Astrocyte (in vitro differentiated cells and primary cell): ENCODE data around the gene KDM4B. TPM values are rescaled to one million over a fixed set of nuclear protein-coding genes. Genes with fewer than 3 reads are reported as not detected.

Source experiments
- DNase-seq: peaks from one replicate; pipeline ENCODE4 v3.0.0-alpha.2; 2010; ENCODE audit warnings: low read depth
- FAIRE-seq: peaks from 2 replicates; lab custom pipeline; 2011; peaks lifted over from hg19 to GRCh38; lab: Jason Lieb, UNC
- H2AFZ ChIP-seq: 2 replicates; pipeline ENCODE4 v1.6.0; 2012; ENCODE audit warnings: low read depth, low read length, inconsistent platforms
- H3K27ac ChIP-seq: 2 replicates; pipeline ENCODE4 v1.5.1; 2011; ENCODE audit warnings: low read depth, low read length, inconsistent platforms
- H3K27me3 ChIP-seq: 2 replicates; pipeline ENCODE4 v1.6.0; 2011; ENCODE audit warnings: low read length, inconsistent platforms; ENCODE audit not compliant: insufficient read depth
- H3K36me3 ChIP-seq: 2 replicates; pipeline ENCODE4 v1.5.1; 2011; ENCODE audit warnings: low read length, inconsistent platforms; ENCODE audit not compliant: insufficient read depth
- H3K4me1 ChIP-seq: 2 replicates; pipeline ENCODE4 v1.5.1; 2011; ENCODE audit warnings: low read length, inconsistent platforms; ENCODE audit not compliant: insufficient read depth
- H3K4me2 ChIP-seq: 2 replicates; pipeline ENCODE4 v1.6.0; 2012; ENCODE audit warnings: low read length, inconsistent platforms
- H3K4me3 ChIP-seq: 2 replicates; pipeline ENCODE4 v1.5.1; 2011; ENCODE audit warnings: low read depth, mild to moderate bottlenecking, low read length, inconsistent platforms; ENCODE audit not compliant: insufficient read depth
- H3K79me2 ChIP-seq: 2 replicates; pipeline ENCODE4 v1.6.0; 2012; ENCODE audit warnings: mild to moderate bottlenecking, low read length, inconsistent platforms; ENCODE audit not compliant: insufficient read depth
- H3K9ac ChIP-seq: 2 replicates; pipeline ENCODE4 v1.6.0; 2012; ENCODE audit warnings: mild to moderate bottlenecking, low read length, inconsistent platforms
- H3K9me3 ChIP-seq: 2 replicates; pipeline ENCODE4 v1.5.1; 2012; ENCODE audit warnings: low read depth, mild to moderate bottlenecking, low read length, inconsistent platforms; ENCODE audit not compliant: insufficient read depth
- H4K20me1 ChIP-seq: 2 replicates; pipeline ENCODE4 v1.6.0; 2012; ENCODE audit warnings: low read length, inconsistent platforms; ENCODE audit not compliant: insufficient read depth
- H3K27ac Mint-ChIP-seq: one replicate; pipeline ENCODE4 v1.8.0; 2021; ENCODE audit warnings: mild to moderate bottlenecking, mixed read lengths; ENCODE audit not compliant: unreplicated experiment
- H3K27me3 Mint-ChIP-seq: one replicate; pipeline ENCODE4 v1.8.0; 2021; ENCODE audit warnings: low read depth, mixed read lengths; ENCODE audit not compliant: unreplicated experiment
- H3K36me3 Mint-ChIP-seq: one replicate; pipeline ENCODE4 v1.8.0; 2021; ENCODE audit warnings: low read depth, mixed read lengths; ENCODE audit not compliant: unreplicated experiment
- H3K4me1 Mint-ChIP-seq: one replicate; pipeline ENCODE4 v1.8.0; 2021; ENCODE audit warnings: low read depth, mixed read lengths; ENCODE audit not compliant: unreplicated experiment
- H3K4me3 Mint-ChIP-seq: one replicate; pipeline ENCODE4 v1.8.0; 2021; ENCODE audit warnings: mild to moderate bottlenecking, moderate library complexity, mixed read lengths; ENCODE audit not compliant: unreplicated experiment
- H3K9me3 Mint-ChIP-seq: one replicate; pipeline ENCODE4 v1.8.0; 2021; ENCODE audit warnings: mild to moderate bottlenecking, mixed read lengths; ENCODE audit not compliant: unreplicated experiment
- EZH2 ChIP-seq: IDR thresholded peaks from 2 replicates; pipeline ENCODE4 v1.6.1; 2012; ENCODE audit warnings: mild to moderate bottlenecking, low read length, inconsistent platforms; ENCODE audit not compliant: insufficient read depth
- total RNA-seq: library from RNA; stranded (reverse); gene quantifications from 2 replicates; pipeline ENCODE4 v1.2.1, GENCODE V29; 2021
- TF ChIP-seq, protein P1 (sequence below): IDR thresholded peaks from 2 replicates; pipeline ENCODE4 v1.5.1; 2011; ENCODE audit warnings: low read depth, mild to moderate bottlenecking, inconsistent platforms, low read length, moderate library complexity; ENCODE audit not compliant: insufficient read depth

Gene KDM4B
- total RNA-seq, 1 donor from 2014 or later, result 55.2 TPM

DNA sequence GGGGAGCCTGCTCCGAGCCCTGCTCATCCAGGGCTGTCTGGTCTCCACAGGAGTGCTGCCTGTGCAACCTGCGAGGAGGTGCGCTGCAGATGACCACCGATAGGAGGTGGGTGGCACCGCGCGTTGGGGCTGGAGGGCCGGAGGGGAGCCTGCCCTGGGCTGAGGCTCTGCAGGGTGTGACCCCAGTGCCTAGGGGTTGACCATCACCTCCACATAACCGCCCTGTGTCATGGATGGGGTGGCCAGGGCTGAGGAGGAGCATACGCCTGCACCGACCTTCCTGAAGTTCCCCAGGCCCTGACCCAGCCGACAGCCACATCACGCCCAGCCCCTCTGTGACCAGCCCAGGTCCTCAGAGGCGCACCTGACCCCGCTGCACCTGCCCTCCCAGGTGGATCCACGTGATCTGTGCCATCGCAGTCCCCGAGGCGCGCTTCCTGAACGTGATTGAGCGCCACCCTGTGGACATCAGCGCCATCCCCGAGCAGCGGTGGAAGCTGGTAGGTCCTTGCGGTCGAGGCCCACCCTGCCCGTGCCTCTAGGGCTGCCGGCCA lies 168.7 kb downstream of the KDM4B start:
- no peak for FAIRE-seq
- peaks cover 10% of the 10 kb centered on the region for H4K20me1 ChIP-seq
- H3K4me1 Mint-ChIP-seq, result no peaks in the 10 kb centered on the region
- peaks cover 36% of the 10 kb centered on the region for H3K4me1 ChIP-seq
- H3K4me3 Mint-ChIP-seq, result no peak overlapping the region
- no peaks in the 10 kb centered on the region for H3K27me3 Mint-ChIP-seq
- no peak for TF ChIP-seq EZH2
- TF ChIP-seq, protein P1, sequence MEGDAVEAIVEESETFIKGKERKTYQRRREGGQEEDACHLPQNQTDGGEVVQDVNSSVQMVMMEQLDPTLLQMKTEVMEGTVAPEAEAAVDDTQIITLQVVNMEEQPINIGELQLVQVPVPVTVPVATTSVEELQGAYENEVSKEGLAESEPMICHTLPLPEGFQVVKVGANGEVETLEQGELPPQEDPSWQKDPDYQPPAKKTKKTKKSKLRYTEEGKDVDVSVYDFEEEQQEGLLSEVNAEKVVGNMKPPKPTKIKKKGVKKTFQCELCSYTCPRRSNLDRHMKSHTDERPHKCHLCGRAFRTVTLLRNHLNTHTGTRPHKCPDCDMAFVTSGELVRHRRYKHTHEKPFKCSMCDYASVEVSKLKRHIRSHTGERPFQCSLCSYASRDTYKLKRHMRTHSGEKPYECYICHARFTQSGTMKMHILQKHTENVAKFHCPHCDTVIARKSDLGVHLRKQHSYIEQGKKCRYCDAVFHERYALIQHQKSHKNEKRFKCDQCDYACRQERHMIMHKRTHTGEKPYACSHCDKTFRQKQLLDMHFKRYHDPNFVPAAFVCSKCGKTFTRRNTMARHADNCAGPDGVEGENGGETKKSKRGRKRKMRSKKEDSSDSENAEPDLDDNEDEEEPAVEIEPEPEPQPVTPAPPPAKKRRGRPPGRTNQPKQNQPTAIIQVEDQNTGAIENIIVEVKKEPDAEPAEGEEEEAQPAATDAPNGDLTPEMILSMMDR, result no peak
- H3K27ac ChIP-seq, result no peak overlapping the region
- peaks cover 12% of the 10 kb centered on the region for H3K36me3 Mint-ChIP-seq
- H3K36me3 ChIP-seq, result no peaks in the 10 kb centered on the region
- peaks cover 3% of the 10 kb centered on the region for H3K79me2 ChIP-seq
- no peaks in the 10 kb centered on the region for H3K9me3 ChIP-seq
- H2AFZ ChIP-seq, result no peak overlapping the region
- H3K27me3 ChIP-seq, result no peaks in the 10 kb centered on the region
- H3K27ac Mint-ChIP-seq, result no peak overlapping the region
- H3K9me3 Mint-ChIP-seq, result no peaks in the 10 kb centered on the region
- H3K4me2 ChIP-seq, result no peak overlapping the region
- H3K9ac ChIP-seq, result no peak overlapping the region
- DNase-seq, result no peak
- H3K4me3 ChIP-seq, result no peak overlapping the region

DNA sequence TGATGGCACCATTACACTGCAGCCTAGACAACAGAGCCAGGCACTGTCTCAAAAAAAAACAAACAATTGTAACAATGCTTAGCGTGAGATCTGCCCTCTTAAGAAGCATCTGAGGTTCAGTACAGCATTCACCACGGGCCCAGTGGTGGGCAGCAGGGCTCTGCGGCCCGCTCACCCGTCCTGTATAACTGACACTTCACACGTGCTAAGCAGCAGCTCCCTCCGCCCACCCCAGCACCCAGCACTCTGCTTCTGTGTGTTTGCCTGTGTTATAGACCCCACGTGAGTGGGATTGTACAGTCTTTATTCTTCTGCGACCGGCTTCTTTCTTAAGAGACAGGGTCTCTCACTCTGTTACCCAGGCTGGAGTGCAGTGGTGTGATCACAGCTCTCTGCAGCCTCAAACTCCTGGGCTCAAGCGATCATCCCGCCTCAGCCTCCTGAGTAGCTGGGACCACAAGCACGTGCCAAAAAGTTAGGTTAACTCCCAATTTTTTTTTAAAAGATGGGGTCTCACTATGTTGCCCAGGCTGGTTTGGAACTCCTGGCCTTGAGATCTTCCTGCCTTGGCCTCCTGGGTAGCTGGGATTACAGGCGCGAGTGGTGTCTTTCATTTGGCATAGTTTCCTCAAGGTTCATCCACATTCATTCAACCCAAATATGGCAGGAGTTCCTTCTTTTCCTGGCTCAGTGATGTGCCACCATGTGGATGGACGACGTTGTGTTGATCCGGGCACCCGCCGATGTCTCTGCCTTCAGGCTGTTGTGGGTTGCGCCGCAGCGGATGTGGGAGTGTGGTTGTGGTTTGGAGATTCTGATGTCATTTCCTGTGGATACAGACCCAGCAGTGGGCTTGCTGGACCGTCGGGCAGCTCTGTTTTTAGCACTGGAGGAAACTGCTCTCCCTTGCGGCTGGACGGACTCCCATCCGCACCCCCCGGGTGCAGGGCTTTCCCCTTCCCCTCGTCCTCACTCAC lies 170.0 kb downstream of the KDM4B start:
- Histone ChIP-seq H3K27ac (peak overlapping the region; percentile 28), H3K4me2 (peak overlapping the region; percentile 58), H3K4me1 (peaks cover 36% of the 10 kb centered on the region), H2AFZ (no peak overlapping the region), H3K9ac (no peak overlapping the region), H3K36me3 (no peaks in the 10 kb centered on the region), H3K9me3 (no peaks in the 10 kb centered on the region), H3K4me3 (no peak overlapping the region), H3K79me2 (peaks cover 3% of the 10 kb centered on the region), H3K27me3 (no peaks in the 10 kb centered on the region), H4K20me1 (peaks cover 10% of the 10 kb centered on the region)
- Mint-ChIP-seq H3K27me3 (no peaks in the 10 kb centered on the region), H3K4me3 (no peak overlapping the region), H3K9me3 (no peaks in the 10 kb centered on the region), H3K36me3 (peaks cover 10% of the 10 kb centered on the region), H3K27ac (peak overlapping the region; percentile 68), H3K4me1 (no peaks in the 10 kb centered on the region)
- no peak for FAIRE-seq
- TF ChIP-seq EZH2, result no peak
- TF ChIP-seq, protein P1, result no peak
- DNase-seq, result peak; percentile 90
